GM12878 (cell line): ENCODE measurements around the gene GTF2H1. TPM values are rescaled to one million over a fixed set of nuclear protein-coding genes. Genes with fewer than 3 reads are reported as not detected.

ENCODE experiments used
- ATAC-seq: fragments of 200-7000 bp; cut with Tn5 transposase; 3 replicates; pipeline ENCODE4 v1.9.1; 2020; ENCODE audit warnings: mild to moderate bottlenecking, moderate library complexity
- BruUV-seq: library from RNA; stranded (reverse); fragments of 400-500 nt; replicated peaks from 2 replicates; lab custom pipeline; 2021; lab: Mats Ljungman, UMichigan
- CTCF ChIA-PET: fragments of 300-600 bp; sonication (Branson Sonifier 250); formaldehyde crosslinking; extraction: SDS; loops from one replicate; lab custom pipeline; 2021; ENCODE audit warnings: inconsistent platforms; lab: Yijun Ruan, JAX
- POLR2A ChIA-PET: fragments of 350-600 bp; formaldehyde crosslinking; extraction: SDS; loops from one replicate; lab custom pipeline; 2021; ENCODE audit warnings: inconsistent platforms; lab: Charles Lee
- RAD21 ChIA-PET: fragments of 300-600 bp; sonication (Branson Sonifier 250); formaldehyde crosslinking; loops from one replicate; lab custom pipeline; 2023; ENCODE audit warnings: antibody characterized with exemption; ENCODE audit not compliant: unreplicated experiment; lab: Charles Lee
- SMC1A ChIA-PET: fragments of 300-600 bp; sonication (Branson Sonifier 250); formaldehyde crosslinking; loops from one replicate; lab custom pipeline; 2023; ENCODE audit not compliant: unreplicated experiment, uncharacterized antibody; lab: Charles Lee
- DNase-seq: peaks from one replicate; pipeline ENCODE4 v3.0.0-alpha.2; 2011; ENCODE audit warnings: low read depth, low spot score
- FAIRE-seq: peaks from 3 replicates; lab custom pipeline; 2011; peaks lifted over from hg19 to GRCh38; lab: Jason Lieb, UNC
- H2AFZ ChIP-seq: 2 replicates; pipeline ENCODE4 v1.6.0; 2011; ENCODE audit warnings: low read depth, low read length, control low read depth; ENCODE audit not compliant: control insufficient read depth
- H3K27ac ChIP-seq: 2 replicates; pipeline ENCODE4 v1.5.1; 2011; ENCODE audit warnings: control low read depth; ENCODE audit not compliant: control insufficient read depth, insufficient read depth
- H3K27me3 ChIP-seq, 2 experiments: replicated peaks in 1 of 2; 2 replicates each; pipeline versions ENCODE4 v1.6.0 to v1.6.1; 2011; ENCODE audit warnings: low read length in 1 of 2; ENCODE audit not compliant: control insufficient read depth in 2 of 2, insufficient read depth in 2 of 2
- H3K36me3 ChIP-seq, 2 experiments: 2 replicates each; pipeline ENCODE4 v1.5.1; 2011; ENCODE audit warnings: low read length in 1 of 2; ENCODE audit not compliant: control insufficient read depth in 2 of 2, insufficient read depth in 2 of 2
- H3K4me1 ChIP-seq: 2 replicates; pipeline ENCODE4 v1.6.1; 2011; ENCODE audit warnings: mild to moderate bottlenecking, low read length, moderate library complexity, mixed read lengths; ENCODE audit not compliant: control insufficient read depth, insufficient read depth
- H3K4me2 ChIP-seq: 2 replicates; pipeline ENCODE4 v1.6.0; 2011; ENCODE audit warnings: control low read depth; ENCODE audit not compliant: control insufficient read depth, insufficient read depth
- H3K4me3 ChIP-seq: fragments of 200-600 bp; sonication (generic); 2 replicates; pipeline ENCODE4 v1.5.1; 2016
- H3K79me2 ChIP-seq: 2 replicates; pipeline ENCODE4 v1.6.0; 2011; ENCODE audit warnings: low read length; ENCODE audit not compliant: control insufficient read depth, insufficient read depth
- H3K9ac ChIP-seq: 2 replicates; pipeline ENCODE4 v1.8.0; 2011; ENCODE audit warnings: low read length, control low read depth, mixed read lengths; ENCODE audit not compliant: control insufficient read depth, insufficient read depth
- H3K9me3 ChIP-seq: replicated peaks from 3 replicates; pipeline ENCODE4 v1.5.1; 2011; ENCODE audit warnings: mild to moderate bottlenecking, low read length; ENCODE audit not compliant: control insufficient read depth, insufficient read depth
- H4K20me1 ChIP-seq: 2 replicates; pipeline ENCODE4 v1.6.0; 2011; ENCODE audit not compliant: control insufficient read depth, insufficient read depth
- BCLAF1 ChIP-seq: fragments of 450-650 bp; IDR thresholded peaks from 2 replicates; pipeline ENCODE4 v1.6.1; 2017; ENCODE audit warnings: antibody characterized with exemption, mild to moderate bottlenecking, moderate library complexity
- E2F4 ChIP-seq: IDR thresholded peaks from 2 replicates; pipeline ENCODE4 v1.6.1; 2012; ENCODE audit warnings: low read depth, low read length, improper control_type of control experiment
- MTA2 ChIP-seq: fragments of 450-650 bp; IDR thresholded peaks from 2 replicates; pipeline ENCODE4 v1.6.1; 2016; ENCODE audit warnings: low read depth, mild to moderate bottlenecking, moderate library complexity
- NR2C1 ChIP-seq: fragments of 450-650 bp; IDR thresholded peaks from 2 replicates; pipeline ENCODE4 v1.6.1; 2017; ENCODE audit warnings: antibody characterized with exemption, mild to moderate bottlenecking, moderate library complexity
- PKNOX1 ChIP-seq: fragments of 450-650 bp; IDR thresholded peaks from 2 replicates; pipeline ENCODE4 v1.6.1; 2016; ENCODE audit warnings: mild to moderate bottlenecking
- RAD51 ChIP-seq: fragments of 450-650 bp; IDR thresholded peaks from 2 replicates; pipeline ENCODE4 v1.6.1; 2016; ENCODE audit warnings: moderate library complexity, mild to moderate bottlenecking, inconsistent platforms
- RBBP5 ChIP-seq: fragments of 200-600 bp; sonication (generic); conservative IDR thresholded peaks from 2 replicates; pipeline ENCODE4 v1.6.1; 2016
- RELA ChIP-seq: fragments of 450-650 bp; IDR thresholded peaks from 2 replicates; pipeline ENCODE4 v1.8.0; 2014; ENCODE audit warnings: borderline replicate concordance; ENCODE audit not compliant: partially characterized antibody
- TCF12 ChIP-seq: IDR thresholded peaks from 2 replicates; pipeline ENCODE4 v1.6.1; 2011; ENCODE audit warnings: low read depth, mild to moderate bottlenecking, low read length
- WGBS: methylation state at CpG from one replicate; pipeline ENCODE4 v1.1.6; 2016; ENCODE audit warnings: low lambda C conversion rate; ENCODE audit not compliant: insufficient replicate concordance, insufficient coverage; ENCODE audit errors: missing lambda C conversion rate; 5-methylcytosine and 5-hydroxymethylcytosine counted together
- in situ Hi-C: fragments of 300-500 bp; cut with MboI; formaldehyde crosslinking; loops from 9 replicates; pipeline ENCODE4 v1.14.3; 2018; ENCODE audit warnings: mixed read lengths
- intact Hi-C: fragments of 100-400 bp; cut with micrococcal nuclease; formaldehyde crosslinking; loops from one replicate; pipeline ENCODE4 v1.14.2; 2022; ENCODE audit not compliant: unreplicated experiment
- polyA plus RNA-seq, 11 experiments: library from polyadenylated mRNA; depleted of rRNA in 4 of 11; unstranded in 6 of 11; stranded (reverse) in 5 of 11; fragments of >200 nt; fragmentation: Nextera tagmentation in 4 of 11; fragmentation: Illumina TruSeq in 1 of 11; extraction: Ambion mirVana in 4 of 11; extraction: Trizol in 1 of 11; gene quantifications; 1 replicate in 1 of 11; 2 replicates in 10 of 11; pipeline versions ENCODE4 v1.2.1 to v1.2.3, GENCODE V29; 2011 to 2016; ENCODE audit warnings: inconsistent platforms in 2 of 11, missing spikeins in 2 of 11, low read depth in 1 of 11
- total RNA-seq, 4 experiments: library from RNA; depleted of rRNA in 3 of 4; stranded (reverse); fragments of >200 nt in 3 of 4; fragmentation: Illumina TruSeq in 1 of 4; extraction: Trizol in 1 of 4; gene quantifications; 2 replicates each; pipeline versions ENCODE4 v1.2.1 to v1.2.3, GENCODE V29; 2013 to 2021

The GTF2H1 gene
- total and polyA plus RNA-seq, 10 of the 15 experiments (the other 5 are each of a cell fraction or from before 2014, with no cell fraction given): 36.7 to 68.8 (median 46.6) TPM

GRCh38 chr11:18295316-18295715, 27.1 kb upstream of the GTF2H1 start:
- Histone ChIP-seq H3K27ac (peak overlapping the region; percentile 39; the same call in 1 of the 2 replicates), H3K9ac (no peak overlapping the region), H3K4me2 (no peak overlapping the region), H4K20me1 (no peaks in the 10 kb centered on the region), H2AFZ (no peak overlapping the region), H3K4me3 (no peak overlapping the region), H3K9me3 (no peaks in the 10 kb centered on the region), H3K79me2 (no peaks in the 10 kb centered on the region), H3K27me3 (no peaks in the 10 kb centered on the region), H3K4me1 (peaks cover 5% of the 10 kb centered on the region), H3K36me3 (peaks cover 10 to 63% of the 10 kb centered on the region in 2 experiments)
- DNase-seq (no peak), FAIRE-seq (no peak), ATAC-seq (no peak)
- WGBS: 72% methylated on average over 2 of the region's 2 CpGs
- intact Hi-C loops: no loop called here
- ChIA-PET RAD21 (interaction anchor here (1.5 to 1.9 kb wide), 2 partner anchors 18 to 51 kb away, joined by 3 to 9 read pairs; no protein-coding TSS in a partner anchor), POLR2A (interaction anchor here (1.0 to 1.2 kb wide), 2 partner anchors 17 to 18 kb away, joined by 3 read pairs; no protein-coding TSS in a partner anchor), SMC1A (interaction anchor here (0.7 to 1.3 kb wide), 5 partner anchors 13 to 71 kb away, joined by 3 to 6 read pairs (median 3); no protein-coding TSS in a partner anchor), CTCF (interaction anchor here (0.9 to 1.5 kb wide), 3 partner anchors 10 to 124 kb away, joined by 3 to 6 read pairs (median 6); no protein-coding TSS in a partner anchor)
- no peak for TF ChIP-seq TCF12
- no peak for TF ChIP-seq RBBP5
- no peak for TF ChIP-seq MTA2
- TF ChIP-seq NR2C1: no peak
- no peak for TF ChIP-seq PKNOX1
- TF ChIP-seq BCLAF1: no peak
- TF ChIP-seq E2F4: no peak
- TF ChIP-seq RAD51: no peak
- no peak for TF ChIP-seq RELA
- BruUV-seq: no TSS peak
- in situ Hi-C loops: no loop called here
